Neural progenitor cell (in vitro differentiated cells): Measurements from ENCODE around the gene LXN. TPM values are rescaled to one million over a fixed set of nuclear protein-coding genes. Genes with fewer than 3 reads are reported as not detected.

Source experiments
- DNase-seq: peaks from one replicate; pipeline ENCODE4 v3.0.0-alpha.2; 2016; ENCODE audit warnings: low spot score
- H2AFZ ChIP-seq: fragments of 200-600 bp; sonication (generic); replicated peaks from 2 replicates; pipeline ENCODE4 v1.6.1; 2016; ENCODE audit warnings: antibody characterized with exemption
- H3F3A ChIP-seq: fragments of 200-600 bp; sonication (generic); 2 replicates; pipeline ENCODE4 v1.6.1; 2016; ENCODE audit warnings: antibody characterized with exemption, low read depth
- H3K27ac ChIP-seq: fragments of 200-600 bp; sonication (generic); 2 replicates; pipeline ENCODE4 v1.5.1; 2016; ENCODE audit warnings: mild to moderate bottlenecking
- H3K27me3 ChIP-seq: fragments of 200-600 bp; sonication (generic); 2 replicates; pipeline ENCODE4 v1.6.1; 2016; ENCODE audit warnings: mild to moderate bottlenecking, moderate library complexity
- H3K36me3 ChIP-seq: fragments of 200-600 bp; sonication (generic); 2 replicates; pipeline ENCODE4 v1.5.1; 2016
- H3K4me1 ChIP-seq: fragments of 200-600 bp; sonication (generic); 2 replicates; pipeline ENCODE4 v1.6.1; 2016; ENCODE audit warnings: mixed run types
- H3K4me2 ChIP-seq: fragments of 200-600 bp; sonication (generic); 2 replicates; pipeline ENCODE4 v1.6.1; 2016
- H3K4me3 ChIP-seq: fragments of 200-600 bp; sonication (generic); 2 replicates; pipeline ENCODE4 v1.5.1; 2016
- H3K79me2 ChIP-seq: fragments of 200-600 bp; sonication (generic); 2 replicates; pipeline ENCODE4 v1.6.1; 2016; ENCODE audit warnings: low read depth
- H3K9ac ChIP-seq: fragments of 200-600 bp; sonication (generic); 2 replicates; pipeline ENCODE4 v1.6.1; 2016
- H3K9me3 ChIP-seq: fragments of 200-600 bp; sonication (generic); 2 replicates; pipeline ENCODE4 v1.5.1; 2016; ENCODE audit warnings: low read depth
- H4K20me1 ChIP-seq: fragments of 200-600 bp; sonication (generic); 2 replicates; pipeline ENCODE4 v1.6.1; 2016; ENCODE audit warnings: low read depth
- H3K27ac Mint-ChIP-seq: 3 replicates; pipeline ENCODE4 v1.8.0; 2021; ENCODE audit warnings: mixed read lengths
- H3K27me3 Mint-ChIP-seq: 2 replicates; pipeline ENCODE4 v1.8.0; 2022; ENCODE audit warnings: low read depth, mild to moderate bottlenecking, inconsistent platforms, moderate library complexity, mixed read lengths; ENCODE audit not compliant: insufficient read depth
- H3K36me3 Mint-ChIP-seq: 3 replicates; pipeline ENCODE4 v1.8.0; 2021; ENCODE audit warnings: mixed read lengths
- H3K4me1 Mint-ChIP-seq: 3 replicates; pipeline ENCODE4 v1.8.0; 2021; ENCODE audit warnings: mixed read lengths
- H3K4me3 Mint-ChIP-seq: 3 replicates; pipeline ENCODE4 v1.8.0; 2021; ENCODE audit warnings: mild to moderate bottlenecking, moderate library complexity, mixed read lengths
- H3K9me3 Mint-ChIP-seq: 3 replicates; pipeline ENCODE4 v1.8.0; 2020; ENCODE audit warnings: mixed read lengths
- EZH2 ChIP-seq: fragments of 200-600 bp; sonication (generic); IDR thresholded peaks from 2 replicates; pipeline ENCODE4 v1.6.1; 2017; ENCODE audit warnings: antibody characterized with exemption, mild to moderate bottlenecking, moderate library complexity
- EZH2phosphoT487 ChIP-seq: fragments of 200-600 bp; sonication (generic); IDR thresholded peaks from 2 replicates; pipeline ENCODE4 v1.6.1; 2017; ENCODE audit warnings: antibody characterized with exemption
- total RNA-seq: library from RNA; depleted of rRNA; stranded (reverse); fragments of >200 nt; gene quantifications from 2 replicates; pipeline ENCODE4 v1.2.3, GENCODE V29; 2015; ENCODE audit warnings: low replicate concordance
- TF ChIP-seq, protein P1 (sequence below): fragments of 200-600 bp; sonication (generic); IDR thresholded peaks from 2 replicates; pipeline ENCODE4 v1.5.1; 2017; ENCODE audit warnings: antibody characterized with exemption, mild to moderate bottlenecking

LXN gene
- total RNA-seq, 1 donor from 2014 or later = 25.9 TPM

GRCh38 chr3:158663832-158664231, 8.6 kb downstream of the LXN start:
- no peaks in the 10 kb centered on the region for H3F3A ChIP-seq
- H3K36me3 ChIP-seq = peaks cover 11% of the 10 kb centered on the region
- DNase-seq = no peak
- no peaks in the 10 kb centered on the region for H4K20me1 ChIP-seq
- no peaks in the 10 kb centered on the region for H3K27me3 ChIP-seq
- H3K27ac ChIP-seq = no peak overlapping the region
- H3K9me3 Mint-ChIP-seq = no peaks in the 10 kb centered on the region
- no peak overlapping the region for H3K4me3 ChIP-seq
- H3K27me3 Mint-ChIP-seq = peaks cover 2% of the 10 kb centered on the region
- H3K27ac Mint-ChIP-seq = no peak overlapping the region
- H3K4me2 ChIP-seq = no peak overlapping the region
- no peak overlapping the region for H3K4me3 Mint-ChIP-seq
- H3K79me2 ChIP-seq = no peaks in the 10 kb centered on the region
- H3K36me3 Mint-ChIP-seq = peaks cover 8% of the 10 kb centered on the region
- no peaks in the 10 kb centered on the region for H3K9me3 ChIP-seq
- TF ChIP-seq, protein P1, sequence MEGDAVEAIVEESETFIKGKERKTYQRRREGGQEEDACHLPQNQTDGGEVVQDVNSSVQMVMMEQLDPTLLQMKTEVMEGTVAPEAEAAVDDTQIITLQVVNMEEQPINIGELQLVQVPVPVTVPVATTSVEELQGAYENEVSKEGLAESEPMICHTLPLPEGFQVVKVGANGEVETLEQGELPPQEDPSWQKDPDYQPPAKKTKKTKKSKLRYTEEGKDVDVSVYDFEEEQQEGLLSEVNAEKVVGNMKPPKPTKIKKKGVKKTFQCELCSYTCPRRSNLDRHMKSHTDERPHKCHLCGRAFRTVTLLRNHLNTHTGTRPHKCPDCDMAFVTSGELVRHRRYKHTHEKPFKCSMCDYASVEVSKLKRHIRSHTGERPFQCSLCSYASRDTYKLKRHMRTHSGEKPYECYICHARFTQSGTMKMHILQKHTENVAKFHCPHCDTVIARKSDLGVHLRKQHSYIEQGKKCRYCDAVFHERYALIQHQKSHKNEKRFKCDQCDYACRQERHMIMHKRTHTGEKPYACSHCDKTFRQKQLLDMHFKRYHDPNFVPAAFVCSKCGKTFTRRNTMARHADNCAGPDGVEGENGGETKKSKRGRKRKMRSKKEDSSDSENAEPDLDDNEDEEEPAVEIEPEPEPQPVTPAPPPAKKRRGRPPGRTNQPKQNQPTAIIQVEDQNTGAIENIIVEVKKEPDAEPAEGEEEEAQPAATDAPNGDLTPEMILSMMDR = no peak
- TF ChIP-seq EZH2phosphoT487 (no peak), EZH2 (no peak)
- H2AFZ ChIP-seq = no peak overlapping the region
- H3K4me1 ChIP-seq = no peaks in the 10 kb centered on the region
- H3K9ac ChIP-seq = no peak overlapping the region
- H3K4me1 Mint-ChIP-seq = no peaks in the 10 kb centered on the region

DNA sequence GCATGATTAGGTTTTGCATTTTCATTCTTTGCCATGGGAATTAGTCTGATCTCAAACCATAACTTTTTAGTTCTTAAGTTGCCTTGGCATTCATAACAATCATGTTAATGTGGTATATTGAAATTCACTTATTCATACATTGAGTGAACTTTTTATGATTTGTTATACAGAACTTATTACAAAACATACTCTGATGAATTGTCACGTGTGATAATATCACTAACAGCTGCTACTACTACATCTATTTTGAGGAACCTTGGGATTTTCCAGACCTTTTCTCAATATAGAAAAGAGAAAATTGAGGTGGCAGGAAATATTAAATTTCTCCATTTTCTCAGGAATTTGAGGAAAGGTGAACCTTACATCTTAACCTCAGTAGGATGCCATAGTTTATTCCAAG, 9.2 kb downstream of the LXN start:
- TF ChIP-seq, protein P1 = no peak
- TF ChIP-seq EZH2phosphoT487 = no peak
- no peak for TF ChIP-seq EZH2
- Mint-ChIP-seq H3K4me1 (no peaks in the 10 kb centered on the region), H3K36me3 (peaks cover 6% of the 10 kb centered on the region), H3K4me3 (no peak overlapping the region), H3K9me3 (no peaks in the 10 kb centered on the region), H3K27ac (no peak overlapping the region), H3K27me3 (peaks cover 2% of the 10 kb centered on the region)
- Histone ChIP-seq H3K4me2 (no peak overlapping the region), H3K9me3 (no peaks in the 10 kb centered on the region), H3F3A (no peaks in the 10 kb centered on the region), H3K4me1 (no peaks in the 10 kb centered on the region), H3K9ac (no peak overlapping the region), H3K4me3 (no peak overlapping the region), H3K36me3 (peaks cover 11% of the 10 kb centered on the region), H2AFZ (no peak overlapping the region), H3K27me3 (no peaks in the 10 kb centered on the region), H3K79me2 (no peaks in the 10 kb centered on the region), H3K27ac (no peak overlapping the region), H4K20me1 (no peaks in the 10 kb centered on the region)
- DNase-seq = no peak

DNA sequence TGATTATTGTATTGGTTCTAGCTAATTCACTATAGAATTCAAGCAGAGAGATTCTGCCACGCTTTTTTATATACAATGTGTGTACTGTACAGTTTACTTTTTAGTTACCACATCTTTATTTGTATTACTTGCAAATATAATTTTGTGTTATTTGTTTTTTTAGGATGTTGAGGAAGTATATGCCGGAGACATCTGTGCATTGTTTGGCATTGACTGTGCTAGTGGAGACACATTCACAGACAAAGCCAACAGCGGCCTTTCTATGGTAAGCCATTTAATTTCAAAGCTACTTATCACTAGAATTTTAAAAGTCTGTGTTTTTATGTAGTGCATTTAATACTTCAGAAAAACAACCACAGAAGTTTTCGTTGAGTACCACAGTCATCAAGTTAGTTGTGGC, 11.7 kb downstream of the LXN start:
- no peak overlapping the region for H3K4me2 ChIP-seq
- H3K27ac ChIP-seq = no peak overlapping the region
- H3K36me3 Mint-ChIP-seq = peaks cover 7% of the 10 kb centered on the region
- no peaks in the 10 kb centered on the region for H3F3A ChIP-seq
- DNase-seq = no peak
- H2AFZ ChIP-seq = no peak overlapping the region
- TF ChIP-seq EZH2phosphoT487 (no peak), EZH2 (no peak)
- TF ChIP-seq, protein P1 = no peak
- no peaks in the 10 kb centered on the region for H3K9me3 ChIP-seq
- H3K27ac Mint-ChIP-seq = no peak overlapping the region
- H3K9me3 Mint-ChIP-seq = no peaks in the 10 kb centered on the region
- no peaks in the 10 kb centered on the region for H3K4me1 ChIP-seq
- H4K20me1 ChIP-seq = no peaks in the 10 kb centered on the region
- H3K4me3 ChIP-seq = no peak overlapping the region
- no peaks in the 10 kb centered on the region for H3K27me3 ChIP-seq
- H3K4me3 Mint-ChIP-seq = no peak overlapping the region
- peaks cover 2% of the 10 kb centered on the region for H3K27me3 Mint-ChIP-seq
- peaks cover 4% of the 10 kb centered on the region for H3K36me3 ChIP-seq
- no peaks in the 10 kb centered on the region for H3K79me2 ChIP-seq
- no peak overlapping the region for H3K9ac ChIP-seq
- no peaks in the 10 kb centered on the region for H3K4me1 Mint-ChIP-seq
